Measurements from ENCODE around the gene IMPG1. TPM values are rescaled to one million over a fixed set of nuclear protein-coding genes. Genes with fewer than 3 reads are reported as not detected.

IMPG1 gene
- total RNA-seq, 1 donor from 2014 or later = 0.51 TPM

DNA sequence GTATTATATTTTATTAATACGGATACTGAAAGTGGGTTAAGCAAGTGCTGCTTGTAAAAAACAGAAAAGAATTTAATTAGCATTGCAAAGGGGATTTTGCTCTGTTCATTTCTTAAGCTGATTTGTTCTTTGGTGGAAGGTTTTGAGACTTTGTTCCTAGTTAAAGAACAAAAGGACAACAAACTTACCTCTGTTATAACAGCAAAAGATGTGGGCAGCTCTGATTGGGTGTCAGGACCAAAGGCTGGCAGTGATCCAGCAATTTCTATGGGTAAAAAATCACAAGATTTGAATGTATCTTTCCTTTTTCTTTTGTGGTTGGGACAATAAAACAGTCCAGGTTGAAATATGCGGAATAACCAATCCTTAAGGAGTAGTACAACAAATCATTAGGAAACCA is 68.8 kb downstream of the IMPG1 start:
- H3K9me3 Mint-ChIP-seq (ENCODE audit: unreplicated experiment) = no peaks in the 10 kb centered on the region

GRCh38 chr6:76003113-76003512 is 69.3 kb downstream of the IMPG1 start:
- Mint-ChIP-seq H3K27me3 (ENCODE audit: unreplicated experiment) (no peaks in the 10 kb centered on the region), H3K4me3 (ENCODE audit: unreplicated experiment) (no peak overlapping the region), H3K27ac (ENCODE audit: unreplicated experiment) (no peak overlapping the region), H3K9me3 (ENCODE audit: unreplicated experiment) (no peaks in the 10 kb centered on the region), H3K36me3 (ENCODE audit: unreplicated experiment) (no peaks in the 10 kb centered on the region), H3K4me1 (ENCODE audit: low read depth, unreplicated experiment) (no peaks in the 10 kb centered on the region)
- no peak for DNase-seq
- TF ChIP-seq CTCF (IDR thresholded peaks at IDR 0.05; ENCODE audit: partially characterized antibody, unreplicated experiment) = no peak

More for the DNA sequence above, 68.8 kb downstream of the IMPG1 start:
- no peaks in the 10 kb centered on the region for H3K4me1 Mint-ChIP-seq (ENCODE audit: low read depth, unreplicated experiment)
- no peak for TF ChIP-seq CTCF (IDR thresholded peaks at IDR 0.05; ENCODE audit: partially characterized antibody, unreplicated experiment)
- H3K27me3 Mint-ChIP-seq (ENCODE audit: unreplicated experiment) = no peaks in the 10 kb centered on the region
- H3K27ac Mint-ChIP-seq (ENCODE audit: unreplicated experiment) = no peak overlapping the region
- no peak for DNase-seq
- no peak overlapping the region for H3K4me3 Mint-ChIP-seq (ENCODE audit: unreplicated experiment)
- no peaks in the 10 kb centered on the region for H3K36me3 Mint-ChIP-seq (ENCODE audit: unreplicated experiment)

DNA sequence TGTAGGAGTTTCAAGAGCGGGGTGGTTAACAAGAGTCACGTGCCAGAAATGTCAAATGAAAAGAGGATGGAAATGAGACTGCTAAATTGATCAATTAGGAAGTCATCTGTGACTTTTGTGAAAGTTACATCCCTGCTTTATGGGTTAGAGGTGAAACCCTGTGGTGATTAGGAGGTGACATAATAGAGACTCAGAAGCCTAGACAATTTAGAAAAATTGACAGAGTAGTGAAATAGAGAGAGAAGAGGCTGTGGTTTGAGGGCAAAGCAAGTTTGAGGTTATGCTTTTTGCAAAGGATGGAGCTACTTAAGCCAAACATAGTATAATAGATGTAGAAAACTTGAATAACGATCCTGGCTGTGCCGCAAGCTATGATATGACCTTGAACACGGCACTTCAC is 71.8 kb downstream of the IMPG1 start:
- no peaks in the 10 kb centered on the region for H3K4me1 Mint-ChIP-seq (ENCODE audit: low read depth, unreplicated experiment)
- no peaks in the 10 kb centered on the region for H3K9me3 Mint-ChIP-seq (ENCODE audit: unreplicated experiment)
- H3K27ac Mint-ChIP-seq (ENCODE audit: unreplicated experiment) = no peak overlapping the region

DNA sequence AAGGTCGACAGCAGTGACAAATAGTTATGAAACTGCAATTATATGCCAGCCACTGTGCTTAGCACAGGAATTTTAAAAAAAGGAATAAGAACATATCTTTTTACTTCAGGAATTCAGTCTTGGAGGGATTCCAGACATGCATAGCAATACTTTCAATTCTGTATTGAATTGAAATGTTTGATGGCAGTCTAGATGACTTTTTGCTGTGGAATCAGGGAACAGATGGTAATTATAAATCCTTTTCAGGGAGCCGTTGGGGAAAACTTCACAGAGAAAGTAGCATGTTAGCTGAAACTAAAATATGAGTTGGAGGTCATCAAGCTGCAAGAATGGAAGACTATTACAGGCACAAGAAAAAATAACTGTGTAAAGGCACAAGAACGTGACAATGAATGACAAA is 74.8 kb downstream of the IMPG1 start:
- Mint-ChIP-seq H3K4me3 (ENCODE audit: unreplicated experiment) (no peak overlapping the region), H3K27ac (ENCODE audit: unreplicated experiment) (no peak overlapping the region), H3K9me3 (ENCODE audit: unreplicated experiment) (no peaks in the 10 kb centered on the region), H3K36me3 (ENCODE audit: unreplicated experiment) (no peaks in the 10 kb centered on the region), H3K4me1 (ENCODE audit: low read depth, unreplicated experiment) (no peaks in the 10 kb centered on the region), H3K27me3 (ENCODE audit: unreplicated experiment) (no peaks in the 10 kb centered on the region)
- TF ChIP-seq CTCF (IDR thresholded peaks at IDR 0.05; ENCODE audit: partially characterized antibody, unreplicated experiment) = no peak
- DNase-seq = no peak

More for the DNA sequence above, 71.8 kb downstream of the IMPG1 start:
- TF ChIP-seq CTCF (IDR thresholded peaks at IDR 0.05; ENCODE audit: partially characterized antibody, unreplicated experiment) = no peak
- Mint-ChIP-seq H3K27me3 (ENCODE audit: unreplicated experiment) (no peaks in the 10 kb centered on the region), H3K36me3 (ENCODE audit: unreplicated experiment) (no peaks in the 10 kb centered on the region), H3K4me3 (ENCODE audit: unreplicated experiment) (no peak overlapping the region)
- no peak for DNase-seq

GRCh38 chr6:75993236-75994162 is 79.0 kb downstream of the IMPG1 start:
- Mint-ChIP-seq H3K27ac (ENCODE audit: unreplicated experiment) (no peak overlapping the region), H3K4me1 (ENCODE audit: low read depth, unreplicated experiment) (no peaks in the 10 kb centered on the region), H3K9me3 (ENCODE audit: unreplicated experiment) (no peaks in the 10 kb centered on the region), H3K27me3 (ENCODE audit: unreplicated experiment) (peaks cover 5% of the 10 kb centered on the region), H3K4me3 (ENCODE audit: unreplicated experiment) (no peak overlapping the region), H3K36me3 (ENCODE audit: unreplicated experiment) (no peaks in the 10 kb centered on the region)
- no peak for TF ChIP-seq CTCF (IDR thresholded peaks at IDR 0.05; ENCODE audit: partially characterized antibody, unreplicated experiment)
- no peak for DNase-seq

All from glutamatergic neuron (in vitro differentiated cells).